Tibial nerve (tissue), 4 donors: Measurements from ENCODE around the gene TUBB3. TPM values are rescaled to one million over a fixed set of nuclear protein-coding genes. Genes with fewer than 3 reads are reported as not detected.

Experiments
- DNase-seq, 2 donors: peaks; one replicate each; pipeline ENCODE4 v3.0.0-alpha.2; 2019; ENCODE audit warnings: low spot score in 2 of 2
- H3K27ac ChIP-seq, 4 donors: fragments of 200-600 bp; sonication (generic) in 3 of 4; one replicate each; pipeline ENCODE4 v1.5.1; 2017 to 2019; ENCODE audit warnings: mild to moderate bottlenecking in 1 of 4
- H3K27me3 ChIP-seq, 2 donors: fragments of 200-600 bp; sonication (generic) in 1 of 2; one replicate each; pipeline versions ENCODE4 v1.5.1 to v1.6.0; 2017 to 2019
- H3K36me3 ChIP-seq, 3 donors: fragments of 200-600 bp; sonication (generic); one replicate each; pipeline ENCODE4 v1.5.1; 2018 to 2019
- H3K4me1 ChIP-seq, 4 donors: fragments of 200-600 bp; sonication (generic) in 3 of 4; one replicate each; pipeline ENCODE4 v1.5.1; 2017 to 2019
- H3K4me3 ChIP-seq, 4 donors: fragments of 200-600 bp; sonication (generic) in 3 of 4; one replicate each; pipeline ENCODE4 v1.5.1; 2017 to 2019; ENCODE audit warnings: mild to moderate bottlenecking in 1 of 4, moderate library complexity in 1 of 4
- H3K9me3 ChIP-seq, 4 donors: fragments of 200-600 bp; sonication (generic) in 3 of 4; one replicate each; pipeline ENCODE4 v1.5.1; 2017 to 2019
- CTCF ChIP-seq, 5 experiments: fragments of 200-600 bp in 3 of 5; fragments of 450-650 bp in 2 of 5; sonication (generic) in 3 of 5; IDR thresholded peaks; one replicate each; pipeline ENCODE4 v1.5.1; 2016 to 2019; ENCODE audit warnings: antibody characterized with exemption in 5 of 5, mild to moderate bottlenecking in 3 of 5, moderate library complexity in 2 of 5
- EP300 ChIP-seq, 2 donors: sonication (generic); formaldehyde crosslinking; IDR thresholded peaks; one replicate each; pipeline ENCODE4 v1.6.1; 2017; ENCODE audit warnings: antibody characterized with exemption in 2 of 2, mild to moderate bottlenecking in 1 of 2
- POLR2A ChIP-seq, 2 donors: fragments of 450-650 bp; IDR thresholded peaks; one replicate each; pipeline ENCODE4 v1.6.1; 2017; ENCODE audit warnings: antibody characterized with exemption in 2 of 2, mild to moderate bottlenecking in 2 of 2, moderate library complexity in 2 of 2
- WGBS, 2 donors: methylation state at CpG; one replicate each; pipeline ENCODE4 v1.1.5; 2018; 5-methylcytosine and 5-hydroxymethylcytosine counted together
- total RNA-seq, 4 donors: library from RNA; depleted of rRNA; stranded (reverse); fragments of >200 nt; gene quantifications; one replicate each; pipeline ENCODE4 v1.1.0, GENCODE V29; 2016

Gene TUBB3
- total RNA-seq, 4 donors from 2014 or later = 0.59 to 12.0 (median 3.5) TPM; not detected in 1

- no peaks in the 10 kb centered on the region for H3K9me3 ChIP-seq
- DNase-seq = no peak
- no peak overlapping the region for H3K4me3 ChIP-seq
- H3K4me1 ChIP-seq = peaks cover 0 to 4% (median 0%) of the 10 kb centered on the region in 4 donors
- peaks cover 11 to 96% (median 37%) of the 10 kb centered on the region in 3 donors for H3K36me3 ChIP-seq
- no peak overlapping the region for H3K27ac ChIP-seq
- no peaks in the 10 kb centered on the region for H3K27me3 ChIP-seq
- 88 to 89% methylated on average over 28 of the region's 28 CpGs for WGBS, 2 donors
- TF ChIP-seq EP300 (IDR thresholded peaks at IDR 0.05) (no peak), CTCF (IDR thresholded peaks at IDR 0.05) (no peak), POLR2A (IDR thresholded peaks at IDR 0.05) (no peak)
Observed at GRCh38 chr16:89883346-89884040, 39.6 kb upstream of the TUBB3 start.

GRCh38 chr16:89884041-89884421, 39.1 kb upstream of the TUBB3 start:
- DNase-seq = no peak
- Histone ChIP-seq H3K4me3 (no peak overlapping the region), H3K36me3 (peaks cover 11 to 96% (median 39%) of the 10 kb centered on the region in 3 donors), H3K9me3 (no peaks in the 10 kb centered on the region), H3K27ac (no peak overlapping the region), H3K4me1 (peaks cover 0 to 4% (median 0%) of the 10 kb centered on the region in 4 donors), H3K27me3 (no peaks in the 10 kb centered on the region)
- WGBS, 2 donors = 88 to 95% methylated on average over 8 of the region's 8 CpGs
- TF ChIP-seq EP300 (IDR thresholded peaks at IDR 0.05) (no peak), CTCF (IDR thresholded peaks at IDR 0.05) (no peak), POLR2A (IDR thresholded peaks at IDR 0.05) (no peak)

- H3K9me3 ChIP-seq = no peaks in the 10 kb centered on the region
- DNase-seq = no peak
- WGBS, 2 donors = 93 to 95% methylated on average over 14 of the region's 14 CpGs
- H3K4me3 ChIP-seq = no peak overlapping the region
- TF ChIP-seq EP300 (IDR thresholded peaks at IDR 0.05) = no peak
- no peak for TF ChIP-seq POLR2A (IDR thresholded peaks at IDR 0.05)
- TF ChIP-seq CTCF (IDR thresholded peaks at IDR 0.05) = no peak
- H3K27me3 ChIP-seq = no peaks in the 10 kb centered on the region
- no peak overlapping the region for H3K27ac ChIP-seq
- peaks cover 0 to 23% (median 0%) of the 10 kb centered on the region in 4 donors for H3K4me1 ChIP-seq
- peaks cover 11 to 100% (median 55%) of the 10 kb centered on the region in 3 donors for H3K36me3 ChIP-seq
Observed at GRCh38 chr16:89887243-89887642, 35.9 kb upstream of the TUBB3 start.

- H3K4me3 ChIP-seq = no peak overlapping the region
- TF ChIP-seq POLR2A (IDR thresholded peaks at IDR 0.05) = no peak
- no peak for TF ChIP-seq CTCF (IDR thresholded peaks at IDR 0.05)
- no peak for TF ChIP-seq EP300 (IDR thresholded peaks at IDR 0.05)
- DNase-seq = no peak
- H3K27me3 ChIP-seq = no peaks in the 10 kb centered on the region
- H3K36me3 ChIP-seq = peaks cover 7 to 100% (median 46%) of the 10 kb centered on the region in 3 donors
- H3K27ac ChIP-seq = peak overlapping the region in 2 of 4 donors; percentile 42 to 81
- 61 to 73% methylated on average over 9 of the region's 9 CpGs for WGBS, 2 donors
- H3K9me3 ChIP-seq = no peaks in the 10 kb centered on the region
- H3K4me1 ChIP-seq = peaks cover 0 to 23% (median 0%) of the 10 kb centered on the region in 4 donors
Observed at GRCh38 chr16:89890200-89890599, 32.9 kb upstream of the TUBB3 start.

- no peak for TF ChIP-seq POLR2A (IDR thresholded peaks at IDR 0.05)
- peak in 1 of 2 donors; percentile 59 for TF ChIP-seq EP300 (IDR thresholded peaks at IDR 0.05)
- Histone ChIP-seq H3K4me3 (no peak overlapping the region), H3K9me3 (no peaks in the 10 kb centered on the region), H3K4me1 (peaks cover 0 to 23% (median 0%) of the 10 kb centered on the region in 4 donors), H3K27me3 (no peaks in the 10 kb centered on the region), H3K36me3 (peaks cover 7 to 100% (median 52%) of the 10 kb centered on the region in 3 donors), H3K27ac (peak overlapping the region; percentile 18 to 81 (median 52))
- WGBS, 2 donors = 28 to 50% methylated on average over 7 to 16 of the region's 16 CpGs
- no peak for DNase-seq
Observed at GRCh38 chr16:89890886-89891657, 32.1 kb upstream of the TUBB3 start.
